Measurements from ENCODE around the gene GOLGA8S. TPM values are rescaled to one million over a fixed set of nuclear protein-coding genes. Genes with fewer than 3 reads are reported as not detected.
"Not testable (repeated sequence)": the region's sequence is repeated elsewhere in the genome, so short reads cannot be mapped to it uniquely, and the experiment has no call there.

GOLGA8S gene
- 1.5 TPM for total RNA-seq

- DNase-seq (ENCODE audit: low spot score); ATAC-seq; intact Hi-C loops (cut with DNase I): not testable (repeated sequence)
Measured at GRCh38 chr15:23354448-23354847, at the start of gene GOLGA8S. Gene GOLGA8S, plus strand, starts transcription at chr15:23354748. Its CDS starts 62 bp downstream, at chr15:23354810.

- intact Hi-C loops (cut with DNase I); DNase-seq (ENCODE audit: low spot score); ATAC-seq: not testable (repeated sequence)
Measured at GRCh38 chr15:23304805-23305204, 49.7 kb upstream of the GOLGA8S start.

- intact Hi-C loops (cut with DNase I); ATAC-seq; DNase-seq (ENCODE audit: low spot score): not testable (repeated sequence)
Measured at GRCh38 chr15:23305921-23306320, 48.6 kb upstream of the GOLGA8S start.

- intact Hi-C loops (cut with DNase I); ATAC-seq; DNase-seq (ENCODE audit: low spot score): not testable (repeated sequence)
Measured at GRCh38 chr15:23311233-23311632, 43.3 kb upstream of the GOLGA8S start.

- intact Hi-C loops (cut with DNase I); ATAC-seq; DNase-seq (ENCODE audit: low spot score): not testable (repeated sequence)
Measured at GRCh38 chr15:23334096-23334495, 20.5 kb upstream of the GOLGA8S start, which contains the start of gene GOLGA6L26. Gene GOLGA6L26, minus strand, starts transcription at chr15:23334196. Its CDS starts 61 bp downstream, at chr15:23334135.

- ATAC-seq; DNase-seq (ENCODE audit: low spot score); intact Hi-C loops (cut with DNase I): not testable (repeated sequence)
Measured at GRCh38 chr15:23362622-23363021, 8.1 kb downstream of the GOLGA8S start.

- DNase-seq (ENCODE audit: low spot score); intact Hi-C loops (cut with DNase I); ATAC-seq: not testable (repeated sequence)
Measured at GRCh38 chr15:23364261-23364660, 9.7 kb downstream of the GOLGA8S start.

- intact Hi-C loops (cut with DNase I): no loop called here
- no peak for ATAC-seq
- DNase-seq (ENCODE audit: low spot score): no peak
Measured at GRCh38 chr15:23370578-23370977, 16.0 kb downstream of the GOLGA8S start.

- intact Hi-C loops (cut with DNase I); ATAC-seq; DNase-seq (ENCODE audit: low spot score): not testable (repeated sequence)
Measured at GRCh38 chr15:23371134-23371533, 16.6 kb downstream of the GOLGA8S start.

GRCh38 chr15:23371868-23372267 is 17.3 kb downstream of the GOLGA8S start:
- ATAC-seq; DNase-seq (ENCODE audit: low spot score); intact Hi-C loops (cut with DNase I): not testable (repeated sequence)

- intact Hi-C loops (cut with DNase I): no loop called here
- DNase-seq (ENCODE audit: low spot score) (no peak), ATAC-seq (no peak)
Measured at GRCh38 chr15:23372284-23372683, 17.7 kb downstream of the GOLGA8S start.

- DNase-seq (ENCODE audit: low spot score); intact Hi-C loops (cut with DNase I); ATAC-seq: not testable (repeated sequence)
Measured at GRCh38 chr15:23372891-23373600, 18.5 kb downstream of the GOLGA8S start.

- DNase-seq (ENCODE audit: low spot score); ATAC-seq; intact Hi-C loops (cut with DNase I): not testable (repeated sequence)
Measured at GRCh38 chr15:23374226-23374625, 19.7 kb downstream of the GOLGA8S start.

GRCh38 chr15:23378946-23379345 is 24.4 kb downstream of the GOLGA8S start:
- intact Hi-C loops (cut with DNase I); DNase-seq (ENCODE audit: low spot score); ATAC-seq: not testable (repeated sequence)

GRCh38 chr15:23380700-23381099 is 26.2 kb downstream of the GOLGA8S start:
- ATAC-seq; DNase-seq (ENCODE audit: low spot score); intact Hi-C loops (cut with DNase I): not testable (repeated sequence)

GRCh38 chr15:23381192-23381591 is 26.6 kb downstream of the GOLGA8S start:
- intact Hi-C loops (cut with DNase I); DNase-seq (ENCODE audit: low spot score); ATAC-seq: not testable (repeated sequence)

- intact Hi-C loops (cut with DNase I): no loop called here
- no peak for DNase-seq (ENCODE audit: low spot score)
- no peak for ATAC-seq
Measured at GRCh38 chr15:23384371-23384770, 29.8 kb downstream of the GOLGA8S start.

GRCh38 chr15:23385886-23386430 is 31.4 kb downstream of the GOLGA8S start:
- no peak for ATAC-seq

GRCh38 chr15:23387621-23388190 is 33.2 kb downstream of the GOLGA8S start:
- DNase-seq (ENCODE audit: low spot score) (no peak), ATAC-seq (no peak)
- intact Hi-C loops (cut with DNase I): no loop called here

More at GRCh38 chr15:23385886-23386430, 31.4 kb downstream of the GOLGA8S start:
- DNase-seq (ENCODE audit: low spot score): no peak
- intact Hi-C loops (cut with DNase I): no loop called here

Measured in sciatic nerve (tissue), 2 donors.